ENCODE results near the gene ATP11B.
"Not testable (repeated sequence)": the region's sequence is repeated elsewhere in the genome, so short reads cannot be mapped to it uniquely, and the experiment has no call there.

Gene ATP11B

GRCh38 chr3:182837855-182838454, 44.7 kb downstream of the ATP11B start:
- no peak for DNase-seq (ENCODE audit: low read depth in 2 of 2)

- no peak for DNase-seq (ENCODE audit: low read depth in 2 of 2)
Observed at GRCh38 chr3:182843478-182843877, 50.2 kb downstream of the ATP11B start.

DNA sequence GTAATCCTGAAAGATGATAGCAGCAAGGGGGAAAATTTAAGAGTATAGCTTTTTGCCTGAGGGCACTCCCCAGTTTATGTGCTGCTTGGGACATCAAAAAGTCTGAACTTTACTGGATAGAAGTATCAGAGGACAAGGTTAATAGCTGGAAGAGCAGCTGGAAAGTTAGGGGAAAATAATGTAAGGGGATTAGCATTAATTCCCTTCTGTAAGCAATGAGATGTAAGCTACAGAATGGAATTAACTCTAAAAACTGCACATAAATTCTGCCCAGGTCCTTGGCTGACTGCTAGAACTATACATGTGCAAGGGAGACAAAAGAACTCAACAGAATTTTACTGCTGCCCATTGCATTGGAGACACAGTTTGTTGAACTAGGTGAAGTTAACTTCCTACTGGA, 55.6 kb downstream of the ATP11B start:
- DNase-seq (ENCODE audit: low read depth in 2 of 2) = no peak

DNA sequence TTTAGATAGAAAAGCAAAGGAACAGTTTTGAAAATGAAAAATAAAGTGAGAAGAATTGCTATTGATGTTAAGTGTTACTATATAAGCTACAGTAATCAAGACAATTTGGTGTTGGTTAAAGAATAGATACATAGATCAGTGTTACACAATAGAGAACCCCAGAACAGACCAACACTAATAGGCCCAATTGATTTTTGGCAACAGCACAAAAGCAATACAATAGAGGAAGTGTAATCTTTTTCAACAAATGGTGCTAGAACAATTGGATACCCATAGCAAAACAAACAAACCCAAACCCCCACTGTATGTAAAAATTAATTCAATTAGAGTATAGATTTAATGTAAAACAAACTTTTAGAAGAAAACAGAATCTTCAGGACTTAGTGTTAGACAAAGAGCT, 61.8 kb downstream of the ATP11B start:
- no peak for DNase-seq (ENCODE audit: low read depth in 2 of 2)

GRCh38 chr3:182861348-182861747, 68.0 kb downstream of the ATP11B start:
- no peak for DNase-seq (ENCODE audit: low read depth in 2 of 2)

DNA sequence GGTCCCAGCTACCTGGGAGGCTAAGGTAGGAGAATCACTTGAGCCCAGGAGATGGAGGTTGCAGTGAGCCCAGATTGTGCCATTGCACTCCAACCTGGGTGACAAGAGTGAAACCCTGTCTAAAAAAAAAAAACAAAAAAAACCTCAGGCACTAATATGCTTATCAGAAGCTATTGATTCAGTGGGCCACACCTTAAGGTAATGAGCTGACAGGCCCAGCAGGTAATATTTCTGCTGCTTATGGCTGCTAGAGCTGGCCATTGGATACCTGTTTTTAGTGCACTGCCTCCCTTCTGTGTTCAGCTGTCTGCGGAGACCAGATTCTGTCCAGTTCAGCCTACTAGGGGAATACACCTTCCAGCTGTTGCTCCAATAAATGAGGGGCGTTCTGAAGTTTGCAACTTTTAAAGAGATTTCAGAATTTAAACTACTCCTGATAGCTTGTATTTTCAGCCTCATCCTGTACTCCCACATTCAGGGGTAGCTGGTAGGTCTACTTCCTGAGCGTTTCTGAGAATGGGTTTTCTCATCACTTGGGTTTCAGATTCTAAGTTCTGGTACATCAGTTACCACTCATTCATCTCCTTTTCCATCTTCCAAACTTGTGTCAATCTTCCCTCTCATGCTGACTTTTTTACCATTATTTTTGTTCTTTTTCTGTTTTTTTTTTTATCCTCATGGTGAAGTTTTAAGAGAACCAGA, 69.0 kb downstream of the ATP11B start:
- no peak for DNase-seq (ENCODE audit: low read depth in 2 of 2)

DNA sequence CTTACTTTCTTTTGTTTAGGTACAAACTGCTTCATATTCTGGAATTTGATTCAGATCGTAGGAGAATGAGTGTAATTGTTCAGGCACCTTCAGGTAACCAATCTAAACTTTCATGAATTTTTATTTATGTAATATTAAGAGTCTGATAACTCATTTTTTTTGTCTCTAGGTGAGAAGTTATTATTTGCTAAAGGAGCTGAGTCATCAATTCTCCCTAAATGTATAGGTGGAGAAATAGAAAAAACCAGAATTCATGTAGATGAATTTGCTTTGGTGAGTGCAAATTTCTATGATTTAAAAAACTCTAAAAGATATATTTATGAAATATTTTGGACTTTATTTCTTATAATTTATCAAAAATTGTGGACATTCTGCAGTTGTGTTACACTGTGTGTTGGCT, 75.8 kb downstream of the ATP11B start:
- DNase-seq (ENCODE audit: low read depth in 2 of 2) = no peak

GRCh38 chr3:182870917-182871316, 77.6 kb downstream of the ATP11B start:
- DNase-seq (ENCODE audit: low read depth in 2 of 2) = not testable (repeated sequence)

DNA sequence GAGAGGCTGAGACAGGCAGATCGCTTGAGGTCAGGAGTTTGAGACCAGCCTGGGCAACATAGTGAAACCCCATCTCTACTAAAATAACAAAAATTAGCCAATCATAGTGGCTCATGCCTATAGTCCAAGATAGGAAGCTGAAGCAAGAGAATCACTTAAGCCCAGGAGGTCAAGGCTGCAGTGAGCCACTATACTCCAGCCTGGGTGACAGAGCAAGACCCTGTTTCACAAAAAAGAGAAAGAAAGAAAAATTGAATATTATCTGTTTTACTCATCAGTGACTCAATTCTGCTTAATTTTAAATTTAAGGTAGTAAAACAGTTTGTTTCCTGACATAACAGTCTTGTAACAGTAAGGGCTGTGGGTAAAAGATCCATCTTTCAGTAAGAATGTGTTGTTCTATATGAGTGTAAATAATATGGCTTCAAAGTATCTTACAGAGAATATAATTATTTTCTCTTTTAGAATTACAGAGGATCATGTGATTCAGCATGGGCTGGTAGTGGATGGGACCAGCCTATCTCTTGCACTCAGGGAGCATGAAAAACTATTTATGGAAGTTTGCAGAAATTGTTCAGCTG, 85.8 kb downstream of the ATP11B start:
- DNase-seq (ENCODE audit: low read depth in 2 of 2) = no peak

- DNase-seq (ENCODE audit: low read depth in 2 of 2) = no peak
Observed at GRCh38 chr3:182886497-182886896, 93.2 kb downstream of the ATP11B start.

DNA sequence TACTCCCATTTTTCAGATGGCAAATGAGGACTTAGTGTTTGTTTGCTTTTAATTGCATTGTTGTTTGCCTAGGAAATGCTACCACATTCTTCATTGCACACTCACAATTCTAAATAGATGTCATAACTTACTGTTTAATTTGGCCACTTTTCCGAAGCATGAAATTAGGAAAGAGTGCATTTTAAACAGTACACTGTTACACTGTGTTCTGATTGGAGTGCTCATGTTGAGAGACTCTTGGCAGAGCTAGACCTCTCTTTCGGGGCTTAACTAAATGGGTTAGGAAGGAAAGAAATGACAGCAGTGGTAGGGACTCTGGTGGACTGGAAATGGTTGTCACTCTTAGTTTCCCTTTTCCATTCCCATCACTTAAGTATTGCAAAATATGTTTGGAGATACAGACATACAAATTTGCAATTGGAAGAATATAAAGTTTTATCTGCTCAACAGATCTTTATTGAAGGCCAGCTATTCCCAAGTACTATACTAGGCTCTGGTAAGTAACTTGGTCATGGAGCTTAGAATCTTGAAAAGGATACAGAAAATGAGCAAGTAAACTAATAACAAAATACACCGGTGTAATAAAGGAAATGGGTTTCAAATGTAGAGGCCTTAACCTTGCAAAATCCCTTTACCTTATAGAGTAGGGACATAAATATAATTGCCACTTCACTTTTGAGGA, 96.8 kb downstream of the ATP11B start:
- no peak for DNase-seq (ENCODE audit: low read depth in 2 of 2)

GRCh38 chr3:182891364-182891763, 98.1 kb downstream of the ATP11B start:
- DNase-seq (ENCODE audit: low read depth in 2 of 2) = no peak

DNA sequence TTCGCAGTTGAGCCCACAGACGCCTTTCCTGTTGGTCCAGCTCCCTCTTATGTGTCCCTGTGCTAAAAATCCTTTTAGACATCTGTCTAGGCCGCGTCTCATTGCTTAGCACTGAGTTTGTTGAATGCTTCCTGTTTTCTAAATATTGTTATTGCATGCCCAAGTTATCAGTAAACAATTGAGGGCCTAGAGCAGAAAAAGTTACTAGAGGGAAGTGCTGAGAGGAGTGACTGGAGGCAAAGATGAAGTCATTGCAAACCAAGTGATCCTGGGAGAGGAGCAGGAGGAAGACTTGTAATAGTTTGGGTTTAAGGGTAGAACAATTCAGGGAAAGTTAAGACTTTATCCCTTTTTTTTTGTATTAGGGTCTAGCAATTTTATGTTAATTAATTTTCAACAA, 98.9 kb downstream of the ATP11B start:
- DNase-seq (ENCODE audit: low read depth in 2 of 2) = no peak

DNA sequence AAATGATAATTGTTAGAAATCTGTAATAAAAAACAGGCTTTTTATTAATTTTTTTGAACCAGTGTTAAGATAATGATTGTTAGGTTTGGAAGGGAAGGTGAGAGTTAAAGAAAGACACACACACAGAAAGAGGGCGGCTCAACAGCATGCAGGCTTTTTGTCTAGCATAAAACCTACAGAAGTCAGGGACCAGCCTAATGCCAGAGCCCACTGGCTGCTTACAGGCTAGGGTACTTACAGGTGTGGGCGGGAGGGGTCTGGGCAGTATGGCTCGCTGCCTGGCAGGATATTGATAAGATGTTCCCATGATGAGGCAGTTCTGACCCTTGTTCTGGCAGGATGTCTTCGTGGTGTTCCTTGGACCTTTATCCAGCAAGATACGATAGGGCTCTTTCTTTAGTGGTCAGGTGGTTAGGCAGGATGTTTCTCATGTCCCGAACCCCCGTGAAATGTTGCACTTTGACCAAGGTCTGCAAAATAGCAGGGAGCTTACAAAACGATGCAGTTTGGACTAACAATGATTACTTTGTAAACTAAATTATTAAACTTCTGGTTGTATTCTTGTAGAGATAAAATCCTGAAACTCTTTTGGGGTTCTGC, 102.3 kb downstream of the ATP11B start:
- DNase-seq (ENCODE audit: low read depth in 2 of 2) = no peak

DNA sequence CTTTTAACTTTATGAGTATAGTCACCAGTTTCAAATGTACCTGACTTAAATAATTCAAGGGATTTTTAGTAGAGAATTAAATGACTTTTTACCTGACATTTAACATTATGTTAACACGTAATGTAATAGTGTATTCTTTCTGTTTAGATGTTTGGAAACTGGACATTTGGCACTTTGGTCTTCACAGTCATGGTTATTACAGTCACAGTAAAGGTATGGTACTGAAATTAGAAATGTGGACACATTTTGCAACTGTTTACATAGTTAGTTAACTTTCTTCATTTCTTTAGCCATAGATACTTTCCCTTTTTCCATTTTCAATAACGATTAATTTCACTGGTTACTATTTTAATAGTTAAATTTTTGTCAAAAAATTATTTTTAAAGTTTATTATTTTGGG, 103.2 kb downstream of the ATP11B start:
- DNase-seq (ENCODE audit: low read depth in 2 of 2) = no peak

DNA sequence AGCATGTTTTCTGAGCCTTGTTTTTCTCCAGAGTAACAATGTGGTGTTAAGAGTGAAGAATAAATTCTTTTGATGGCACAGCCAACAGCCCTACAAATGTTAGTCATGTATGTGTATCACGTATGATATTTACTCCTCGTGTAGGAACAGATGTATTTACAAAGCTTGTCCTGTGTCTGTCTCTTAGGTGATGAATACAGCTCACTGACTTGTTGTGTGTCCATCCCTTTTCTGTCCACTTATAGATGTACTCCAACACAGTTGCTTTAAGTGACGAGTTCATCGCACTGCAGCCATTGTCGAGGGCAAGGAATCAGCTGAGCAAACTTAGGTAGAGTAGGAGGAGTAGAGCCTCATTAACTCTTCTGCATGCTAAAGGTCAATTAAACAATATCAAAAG, 108.9 kb downstream of the ATP11B start:
- DNase-seq (ENCODE audit: low read depth in 2 of 2) = no peak

- no peak for DNase-seq (ENCODE audit: low read depth in 2 of 2)
Observed at GRCh38 chr3:182904164-182904563, 110.9 kb downstream of the ATP11B start.

DNA sequence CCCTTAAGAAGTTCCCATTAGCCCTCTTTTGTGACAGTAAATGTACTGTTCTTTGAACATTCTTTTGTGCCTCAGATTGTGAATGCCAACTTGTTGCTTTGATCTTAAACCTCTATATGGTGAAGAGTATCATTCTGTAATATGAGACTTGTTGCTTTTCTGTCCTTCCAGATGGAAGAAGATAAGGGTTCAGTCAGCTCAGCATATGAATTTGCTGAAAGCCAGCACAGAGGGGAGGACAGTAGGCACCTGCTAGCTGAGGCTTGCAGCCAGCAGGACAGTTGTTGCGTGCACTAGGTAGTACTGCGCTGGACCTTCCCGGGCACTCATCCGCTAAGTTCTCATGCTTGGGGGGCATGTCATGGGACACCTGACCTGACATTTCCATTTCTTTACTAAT, 112.3 kb downstream of the ATP11B start:
- DNase-seq (ENCODE audit: low read depth in 2 of 2) = no peak

DNA sequence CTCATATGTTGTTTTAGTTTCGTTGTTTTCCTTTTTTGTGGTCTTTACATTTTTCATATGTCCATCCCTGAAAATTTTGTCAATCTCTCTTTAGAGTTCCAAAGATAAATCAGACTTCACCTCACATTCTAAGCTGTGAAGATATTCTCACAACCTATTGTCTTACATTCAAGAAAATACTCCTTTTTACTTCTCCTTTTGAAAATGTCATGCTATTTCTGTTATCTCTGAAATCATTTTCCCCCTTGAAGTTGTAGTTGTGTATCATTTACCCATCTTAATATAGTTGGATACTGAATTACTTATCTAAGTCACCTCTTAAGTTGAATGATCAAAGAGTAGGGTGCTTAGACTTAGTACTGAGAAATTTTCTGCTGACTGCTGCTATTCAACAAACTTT, 112.7 kb downstream of the ATP11B start:
- DNase-seq (ENCODE audit: low read depth in 2 of 2) = no peak

- no peak for DNase-seq (ENCODE audit: low read depth in 2 of 2)
Observed at GRCh38 chr3:182908471-182908870, 115.2 kb downstream of the ATP11B start.

- DNase-seq (ENCODE audit: low read depth in 2 of 2) = no peak
Observed at GRCh38 chr3:182909318-182910040, 116.2 kb downstream of the ATP11B start.

All from stimulated activated CD8-positive, alpha-beta memory T cell treated with anti-CD3 and anti-CD28 coated beads, Interleukin-15, amount 100 ng/mL, for 4 hours (primary cell).